H1 (cell line): ENCODE data around the gene DCTPP1. TPM values are rescaled to one million over a fixed set of nuclear protein-coding genes. Genes with fewer than 3 reads are reported as not detected.

Source experiments
- CTCF ChIA-PET: fragments of 300-600 bp; sonication (Branson Sonifier 250); formaldehyde crosslinking; loops from one replicate; lab custom pipeline; 2021; ENCODE audit not compliant: partially characterized antibody; lab: Charles Lee
- POLR2A ChIA-PET: fragments of 300-600 bp; sonication (Branson Sonifier 250); formaldehyde crosslinking; loops from one replicate; lab custom pipeline; 2021; ENCODE audit warnings: inconsistent platforms; ENCODE audit not compliant: partially characterized antibody; lab: Charles Lee
- DNase-seq, 2 experiments: peaks; one replicate each; pipeline versions ENCODE4 v3.0.0 to v3.0.0-alpha.2; 2010 to 2022; ENCODE audit warnings: low spot score in 2 of 2, low read depth in 1 of 2, mixed read lengths in 1 of 2
- FAIRE-seq: peaks from 2 replicates; lab custom pipeline; 2011; peaks lifted over from hg19 to GRCh38; lab: Jason Lieb, UNC
- H2AFZ ChIP-seq: 2 replicates; pipeline ENCODE4 v1.8.1; 2012; ENCODE audit warnings: low read length, inconsistent platforms
- H2AK5ac ChIP-seq: 2 replicates; pipeline ENCODE4 v1.6.1; 2013; ENCODE audit warnings: low read depth, low read length
- H2BK120ac ChIP-seq: replicated peaks from 2 replicates; pipeline ENCODE3; 2013; ENCODE audit warnings: low read depth, low read length, inconsistent platforms
- H2BK12ac ChIP-seq: 2 replicates; pipeline ENCODE4 v1.6.1; 2013; ENCODE audit warnings: low read depth, low read length
- H2BK15ac ChIP-seq: 2 replicates; pipeline ENCODE4 v1.6.1; 2013; ENCODE audit warnings: low read length
- H2BK20ac ChIP-seq: 2 replicates; pipeline ENCODE4 v1.6.1; 2013; ENCODE audit warnings: low read length
- H2BK5ac ChIP-seq: 2 replicates; pipeline ENCODE4 v1.6.1; 2013; ENCODE audit warnings: low read depth, low read length
- H3K14ac ChIP-seq: 2 replicates; pipeline ENCODE4 v1.6.1; 2013; ENCODE audit warnings: inconsistent platforms; ENCODE audit not compliant: insufficient read length
- H3K18ac ChIP-seq: 2 replicates; pipeline ENCODE4 v1.6.1; 2013; ENCODE audit warnings: low read length; ENCODE audit errors: extremely low read depth
- H3K23ac ChIP-seq: 2 replicates; pipeline ENCODE4 v1.6.1; 2013; ENCODE audit warnings: inconsistent platforms; ENCODE audit not compliant: insufficient read length
- H3K23me2 ChIP-seq: 2 replicates; pipeline ENCODE4 v1.6.1; 2013; ENCODE audit warnings: low read depth, low read length
- H3K27ac ChIP-seq: 2 replicates; pipeline ENCODE4 v1.6.1; 2011; ENCODE audit warnings: low read depth, low read length, inconsistent platforms
- H3K27me3 ChIP-seq, 4 experiments: replicated peaks in 1 of 4; 1 replicate in 1 of 4; 2 replicates in 3 of 4; pipeline versions ENCODE4 v1.6.1 to v1.8.1; 2011 to 2013; ENCODE audit warnings: low read length in 3 of 4, mild to moderate bottlenecking in 3 of 4, inconsistent platforms in 2 of 4, mixed read lengths in 2 of 4, moderate library complexity in 1 of 4; ENCODE audit not compliant: control insufficient read depth in 3 of 4, insufficient read depth in 3 of 4; ENCODE audit errors: extremely low read depth in 1 of 4
- H3K36me3 ChIP-seq, 4 experiments: 2 replicates each; pipeline versions ENCODE4 v1.6.1 to v1.8.1; 2011 to 2013; ENCODE audit warnings: mild to moderate bottlenecking in 4 of 4, low read length in 3 of 4, moderate library complexity in 2 of 4, control low read depth in 1 of 4, inconsistent platforms in 1 of 4; ENCODE audit not compliant: insufficient read depth in 4 of 4, control insufficient read depth in 2 of 4
- H3K4ac ChIP-seq: replicated peaks from 2 replicates; pipeline ENCODE3; 2013; ENCODE audit warnings: low read length, low read depth, mixed read lengths, inconsistent platforms; ENCODE audit not compliant: insufficient read length
- H3K4me1 ChIP-seq, 4 experiments: replicated peaks in 1 of 4; 1 replicate in 1 of 4; 2 replicates in 3 of 4; pipeline versions ENCODE4 v1.6.1 to v1.8.1; 2011 to 2013; ENCODE audit warnings: low read length in 3 of 4, inconsistent platforms in 2 of 4, mixed read lengths in 1 of 4; ENCODE audit not compliant: insufficient read depth in 4 of 4, control insufficient read depth in 3 of 4
- H3K4me2 ChIP-seq, 2 experiments: 2 replicates each; pipeline versions ENCODE4 v1.6.1 to v1.8.1; 2011 to 2013; ENCODE audit warnings: low read depth in 2 of 2, low read length in 2 of 2, control low read depth in 1 of 2, inconsistent platforms in 1 of 2, mild to moderate bottlenecking in 1 of 2; ENCODE audit not compliant: insufficient read depth in 1 of 2
- H3K4me3 ChIP-seq, 4 experiments: fragments of 200-600, 300-600 bp in 1 of 4; sonication (generic), shearing (Covaris generic), sonication (Bioruptor Twin) in 1 of 4; 2 replicates each; pipeline versions ENCODE4 v1.5.1 to v1.8.1; 2011 to 2016; ENCODE audit warnings: low read length in 4 of 4, low read depth in 3 of 4, control low read depth in 2 of 4, inconsistent platforms in 2 of 4, mild to moderate bottlenecking in 2 of 4, mixed read lengths in 1 of 4, moderate library complexity in 1 of 4; ENCODE audit not compliant: insufficient read depth in 2 of 4; ENCODE audit errors: extremely low read depth in 1 of 4
- H3K56ac ChIP-seq: replicated peaks from 2 replicates; pipeline ENCODE3; 2013; ENCODE audit warnings: low read depth, mild to moderate bottlenecking, mixed read lengths, low read length, inconsistent platforms; ENCODE audit not compliant: insufficient read length
- H3K79me1 ChIP-seq: 2 replicates; pipeline ENCODE4 v1.6.1; 2013; ENCODE audit warnings: low read depth, low read length, control low read depth
- H3K79me2 ChIP-seq, 2 experiments: 2 replicates each; pipeline versions ENCODE4 v1.6.1 to v1.8.1; 2012 to 2013; ENCODE audit warnings: low read length in 2 of 2, mild to moderate bottlenecking in 2 of 2, inconsistent platforms in 1 of 2; ENCODE audit not compliant: insufficient read depth in 2 of 2, control insufficient read depth in 1 of 2
- H3K9ac ChIP-seq, 4 experiments: replicated peaks in 1 of 4; 1 replicate in 1 of 4; 2 replicates in 3 of 4; pipeline versions ENCODE4 v1.6.1 to v1.8.1; 2011 to 2013; ENCODE audit warnings: low read depth in 3 of 4, low read length in 3 of 4, control low read depth in 2 of 4, mild to moderate bottlenecking in 2 of 4, moderate library complexity in 2 of 4, inconsistent platforms in 1 of 4; ENCODE audit errors: extremely low read depth in 1 of 4
- H3K9me3 ChIP-seq, 2 experiments: 2 replicates each; pipeline versions ENCODE4 v1.6.1 to v1.8.1; 2012 to 2013; ENCODE audit warnings: mild to moderate bottlenecking in 2 of 2, moderate library complexity in 2 of 2, control low read depth in 1 of 2, inconsistent platforms in 1 of 2, low read depth in 1 of 2, low read length in 1 of 2, mixed read lengths in 1 of 2; ENCODE audit not compliant: insufficient read depth in 2 of 2
- H4K20me1 ChIP-seq, 2 experiments: replicated peaks in 1 of 2; 2 replicates each; pipeline versions ENCODE3 to v1.8.1; 2011 to 2013; ENCODE audit warnings: inconsistent platforms in 2 of 2, low read length in 2 of 2, mild to moderate bottlenecking in 1 of 2; ENCODE audit not compliant: insufficient read depth in 2 of 2, control insufficient read depth in 1 of 2
- H4K5ac ChIP-seq: 2 replicates; pipeline ENCODE4 v1.6.1; 2013; ENCODE audit warnings: low read length, low read depth, mixed read lengths, inconsistent platforms; ENCODE audit not compliant: insufficient read length
- H4K8ac ChIP-seq: 2 replicates; pipeline ENCODE4 v1.8.0; 2013; ENCODE audit warnings: mild to moderate bottlenecking, moderate library complexity, low read length, inconsistent platforms; ENCODE audit not compliant: insufficient read depth; ENCODE audit errors: extremely low read depth
- H4K91ac ChIP-seq: replicated peaks from 2 replicates; pipeline ENCODE3; 2013; ENCODE audit warnings: low read length, mixed read lengths, inconsistent platforms; ENCODE audit not compliant: insufficient read length
- ASH2L ChIP-seq: fragments of 200-600, 300-600 bp; sonication (generic); IDR thresholded peaks from one replicate; pipeline ENCODE4 v1.7.1; 2017; ENCODE audit warnings: low read length
- BRCA1 ChIP-seq: IDR thresholded peaks from 2 replicates; pipeline ENCODE4 v1.6.1; 2012; ENCODE audit warnings: low read depth, low read length, improper control_type of control experiment
- CEBPB ChIP-seq: IDR thresholded peaks from 2 replicates; pipeline ENCODE4 v1.6.1; 2012; ENCODE audit warnings: low read depth, low read length
- CHD1 ChIP-seq: IDR thresholded peaks from 2 replicates; pipeline ENCODE4 v1.6.1; 2012; ENCODE audit warnings: low read depth, low read length, improper control_type of control experiment
- CHD2 ChIP-seq: IDR thresholded peaks from 2 replicates; pipeline ENCODE4 v1.6.1; 2012; ENCODE audit warnings: low read length, improper control_type of control experiment
- GABPA ChIP-seq: IDR thresholded peaks from 2 replicates; pipeline ENCODE4 v1.6.1; 2011; ENCODE audit warnings: mild to moderate bottlenecking, low read length, moderate library complexity, borderline replicate concordance; ENCODE audit not compliant: insufficient read depth
- RAD21 ChIP-seq, 2 experiments: IDR thresholded peaks in 1 of 2; conservative IDR thresholded peaks in 1 of 2; 2 replicates each; pipeline ENCODE4 v1.6.1; 2011; ENCODE audit warnings: low read depth in 2 of 2, low read length in 2 of 2, improper control_type of control experiment in 1 of 2, inconsistent platforms in 1 of 2, mild to moderate bottlenecking in 1 of 2, moderate library complexity in 1 of 2
- RBBP5 ChIP-seq: IDR thresholded peaks from 2 replicates; pipeline ENCODE4 v1.7.1; 2012; ENCODE audit warnings: low read depth, mild to moderate bottlenecking, inconsistent platforms, low read length, moderate library complexity, borderline replicate concordance
- RFX5 ChIP-seq: IDR thresholded peaks from 2 replicates; pipeline ENCODE4 v1.6.1; 2011; ENCODE audit warnings: low read depth, low read length, improper control_type of control experiment, borderline replicate concordance
- SP1 ChIP-seq: IDR thresholded peaks from 2 replicates; pipeline ENCODE4 v1.6.1; 2011; ENCODE audit warnings: low read depth, low read length
- TAF7 ChIP-seq: optimal IDR thresholded peaks from 2 replicates; pipeline ENCODE3; 2011; ENCODE audit warnings: low read depth, mild to moderate bottlenecking, inconsistent platforms, low read length, moderate library complexity, borderline replicate concordance
- WGBS, 2 experiments: shearing (Covaris generic) in 1 of 2; methylation state at CpG; one replicate each; pipeline versions ENCODE4 v1.1.6 to v1.1.7; 2013 to 2015; ENCODE audit warnings: low lambda C conversion rate in 2 of 2, mixed read lengths in 2 of 2, inconsistent platforms in 1 of 2, low coverage in 1 of 2, missing lambda C conversion rate in 1 of 2; ENCODE audit not compliant: insufficient replicate concordance in 2 of 2, insufficient coverage in 1 of 2, insufficient read length in 1 of 2; ENCODE audit errors: extremely low coverage in 1 of 2, missing lambda C conversion rate in 1 of 2; 5-methylcytosine and 5-hydroxymethylcytosine counted together
- polyA plus RNA-seq, 7 experiments: library from polyadenylated mRNA; depleted of rRNA in 3 of 7; stranded (reverse) in 5 of 7; unstranded in 2 of 7; fragments of >200 nt in 5 of 7; fragments of 200-250 nt in 2 of 7; gene quantifications; 1 replicate in 5 of 7; 2 replicates in 1 of 7; 4 replicates in 1 of 7; pipeline versions ENCODE4 v1.2.1 to v1.2.3, GENCODE V29; 2011 to 2013; ENCODE audit warnings: missing spikeins in 2 of 7, mixed read lengths in 2 of 7
- total RNA-seq: library from RNA; stranded (reverse); fragmentation: NEBNext Ultra II Directional; extraction: Animal tissue kit (Norgen Biotek cat#: 25700); gene quantifications from 2 replicates; pipeline ENCODE4 v1.2.1, GENCODE V29; 2021

The DCTPP1 gene
- total and polyA plus RNA-seq, 2 of the 8 experiments (the other 6 are each of a cell fraction or from before 2014, with no cell fraction given), result 94.5 to 103 TPM

GRCh38 chr16:30438835-30439234 is 9.0 kb upstream of the DCTPP1 start:
- Histone ChIP-seq H3K27ac (no peak overlapping the region), H3K79me1 (no peaks in the 10 kb centered on the region), H3K4me1 (peaks cover 0 to 2% (median 0%) of the 10 kb centered on the region in 4 experiments; a peak in 1 of 7 replicates), H3K23me2 (no peaks in the 10 kb centered on the region), H3K36me3 (peaks cover 0 to 4% (median 0%) of the 10 kb centered on the region in 4 experiments; a peak in 1 of 8 replicates), H3K4ac (no peak overlapping the region), H4K8ac (no peak overlapping the region), H3K4me2 (no peak overlapping the region), H3K9ac (no peak overlapping the region), H3K9me3 (no peaks in the 10 kb centered on the region), H2BK120ac (no peak overlapping the region), H4K91ac (no peak overlapping the region), H3K79me2 (0 out of 4 replicates have a peak, but pooled peaks cover 0 to under 1% of the 10 kb centered on the region in 2 experiments), H3K23ac (no peak overlapping the region), H2BK12ac (no peak overlapping the region), H2BK5ac (no peak overlapping the region), H3K56ac (no peak overlapping the region), H2BK20ac (no peak overlapping the region), H2AK5ac (no peak overlapping the region), H4K20me1 (no peaks in the 10 kb centered on the region), H4K5ac (no peak overlapping the region), H3K27me3 (0 out of 7 replicates have a peak, but pooled peaks cover 0 to 4% (median 0%) of the 10 kb centered on the region in 4 experiments), H3K4me3 (no peak overlapping the region), H3K14ac (no peak overlapping the region), H3K18ac (no peak overlapping the region), H2BK15ac (no peak overlapping the region), H2AFZ (no peak overlapping the region)
- DNase-seq (no peak), FAIRE-seq (no peak)
- ChIA-PET POLR2A (no interaction called here), CTCF (interaction anchor here (1.2 to 1.5 kb wide), 2 partner anchors 97 to 177 kb away, joined by 3 to 4 read pairs; no protein-coding TSS in a partner anchor)
- 97% methylated on average over 5 of the region's 5 CpGs; no CpG with 5 or more reads in 1 of the 2 experiments for WGBS, 2 experiments
- no peak for TF ChIP-seq CEBPB
- TF ChIP-seq RFX5, result no peak
- no peak for TF ChIP-seq CHD1
- no peak for TF ChIP-seq ASH2L
- no peak for TF ChIP-seq GABPA
- no peak for TF ChIP-seq RBBP5
- no peak for TF ChIP-seq BRCA1
- TF ChIP-seq RAD21 (IDR thresholded peaks at IDR 0.05 in 1 of 2, conservative IDR thresholded peaks at IDR 0.05 in 1 of 2; ENCODE audit: low read depth in 2 of 2, low read length in 2 of 2), result no peak
- TF ChIP-seq SP1, result no peak
- no peak for TF ChIP-seq CHD2
- TF ChIP-seq TAF7, result no peak
